HepG2 (cell line): ENCODE results near the gene SERPINA3. TPM values are rescaled to one million over a fixed set of nuclear protein-coding genes. Genes with fewer than 3 reads are reported as not detected.

Source experiments
- ARNT2 ChIP-seq: sonication (generic); formaldehyde crosslinking; IDR thresholded peaks from 2 replicates; pipeline ENCODE4 v1.8.0; 2022; ENCODE audit warnings: mild to moderate bottlenecking, low read depth, missing genetic modification reagents, moderate library complexity
- EP300 ChIP-seq, 3 experiments: sonication (generic) in 1 of 3; formaldehyde crosslinking in 1 of 3; IDR thresholded peaks; 2 replicates each; pipeline versions ENCODE4 v1.5.1 to v1.6.1; 2011 to 2020; ENCODE audit warnings: low read depth in 2 of 3, low read length in 2 of 3, borderline replicate concordance in 1 of 3, improper control_type of control experiment in 1 of 3, mild to moderate bottlenecking in 1 of 3, missing genetic modification reagents in 1 of 3, moderate library complexity in 1 of 3
- NR2F6 ChIP-seq, 2 experiments: IDR thresholded peaks; 2 replicates each; pipeline ENCODE4 v1.6.1; 2016; ENCODE audit warnings: antibody characterized with exemption in 1 of 2, mild to moderate bottlenecking in 1 of 2
- POGK ChIP-seq: sonication (generic); formaldehyde crosslinking; conservative IDR thresholded peaks from 2 replicates; pipeline ENCODE4 v1.8.0; 2022; ENCODE audit warnings: mild to moderate bottlenecking, moderate library complexity, missing genetic modification reagents
- RFX5 ChIP-seq: IDR thresholded peaks from 2 replicates; pipeline ENCODE4 v1.6.1; 2011; ENCODE audit warnings: low read depth, low read length, improper control_type of control experiment
- TOPORS ChIP-seq: sonication (generic); formaldehyde crosslinking; IDR thresholded peaks from 2 replicates; pipeline ENCODE4 v1.8.0; 2023; ENCODE audit warnings: mild to moderate bottlenecking, missing genetic modification reagents
- XRCC5 ChIP-seq: fragments of 200-400 bp; formaldehyde crosslinking; optimal IDR thresholded peaks from 2 replicates; pipeline ENCODE3; 2017; ENCODE audit warnings: mild to moderate bottlenecking, low read length
- ZBED4 ChIP-seq: sonication (generic); formaldehyde crosslinking; IDR thresholded peaks from 2 replicates; pipeline ENCODE4 v1.4.0; 2020; ENCODE audit warnings: missing genetic modification reagents, borderline replicate concordance
- ZBTB43 ChIP-seq: sonication (generic); formaldehyde crosslinking; conservative IDR thresholded peaks from 2 replicates; pipeline ENCODE4 v1.4.0; 2020; ENCODE audit warnings: missing genetic modification reagents
- ZNF20 ChIP-seq: sonication (generic); formaldehyde crosslinking; IDR thresholded peaks from 2 replicates; pipeline ENCODE4 v1.4.0; 2020; ENCODE audit warnings: mild to moderate bottlenecking, moderate library complexity, missing genetic modification reagents
- ZNF317 ChIP-seq: sonication (generic); formaldehyde crosslinking; IDR thresholded peaks from 2 replicates; pipeline ENCODE4 v1.5.0; 2020; ENCODE audit warnings: mild to moderate bottlenecking, missing genetic modification reagents
- ZNF501 ChIP-seq: sonication (generic); formaldehyde crosslinking; IDR thresholded peaks from 2 replicates; pipeline ENCODE4 v1.5.1; 2020; ENCODE audit warnings: mild to moderate bottlenecking, moderate library complexity, missing genetic modification reagents
- ZNF576 ChIP-seq: sonication (generic); formaldehyde crosslinking; IDR thresholded peaks from 2 replicates; pipeline ENCODE4 v1.4.0; 2020; ENCODE audit warnings: mild to moderate bottlenecking, missing genetic modification reagents
- ZNF850 ChIP-seq: sonication (generic); formaldehyde crosslinking; conservative IDR thresholded peaks from 2 replicates; pipeline ENCODE4 v1.9.0; 2021; ENCODE audit warnings: mild to moderate bottlenecking, missing genetic modification reagents
- ZSCAN29 ChIP-seq: sonication (generic); formaldehyde crosslinking; conservative IDR thresholded peaks from 2 replicates; pipeline ENCODE4 v1.4.0; 2020; ENCODE audit warnings: mild to moderate bottlenecking, missing genetic modification reagents
- ZZZ3 ChIP-seq: sonication (generic); formaldehyde crosslinking; IDR thresholded peaks from 2 replicates; pipeline ENCODE4 v1.4.0; 2020; ENCODE audit warnings: missing genetic modification reagents, mild to moderate bottlenecking, borderline replicate concordance
- polyA plus RNA-seq, 8 experiments: library from polyadenylated mRNA; depleted of rRNA in 3 of 8; stranded (reverse) in 7 of 8; unstranded in 1 of 8; fragments of >200 nt; fragmentation: Illumina TruSeq in 4 of 8; extraction: Trizol in 4 of 8; gene quantifications; 2 replicates each; pipeline versions ENCODE4 v1.2.1 to v1.2.3, GENCODE V29; 2011 to 2016; ENCODE audit warnings: low read depth in 4 of 8, missing spikeins in 1 of 8, mixed read lengths in 1 of 8; ENCODE audit not compliant: insufficient read depth in 1 of 8
- total RNA-seq, 5 experiments: library from RNA; depleted of rRNA; stranded (reverse); fragments of >200 nt; fragmentation: Illumina TruSeq; extraction: Trizol; gene quantifications; 2 replicates each; pipeline ENCODE4 v1.2.3, GENCODE V29; 2016; ENCODE audit warnings: low read depth in 1 of 5
- TF ChIP-seq, protein P1 (sequence below): sonication (generic); formaldehyde crosslinking; IDR thresholded peaks from 2 replicates; pipeline ENCODE4 v1.4.0; 2020; ENCODE audit warnings: missing genetic modification reagents
- TF ChIP-seq, protein P2 (sequence below): sonication (generic); formaldehyde crosslinking; IDR thresholded peaks from 2 replicates; pipeline ENCODE4 v1.5.1; 2020; ENCODE audit warnings: missing genetic modification reagents, mild to moderate bottlenecking, borderline replicate concordance

The SERPINA3 gene
- total and polyA plus RNA-seq, 2 of the 13 experiments (the other 11 are each of a cell fraction or from before 2014, with no cell fraction given): 825 to 2,200 TPM

GRCh38 chr14:94612174-94612573, at the start of gene SERPINA3 (continued):
- TF ChIP-seq, protein P1, sequence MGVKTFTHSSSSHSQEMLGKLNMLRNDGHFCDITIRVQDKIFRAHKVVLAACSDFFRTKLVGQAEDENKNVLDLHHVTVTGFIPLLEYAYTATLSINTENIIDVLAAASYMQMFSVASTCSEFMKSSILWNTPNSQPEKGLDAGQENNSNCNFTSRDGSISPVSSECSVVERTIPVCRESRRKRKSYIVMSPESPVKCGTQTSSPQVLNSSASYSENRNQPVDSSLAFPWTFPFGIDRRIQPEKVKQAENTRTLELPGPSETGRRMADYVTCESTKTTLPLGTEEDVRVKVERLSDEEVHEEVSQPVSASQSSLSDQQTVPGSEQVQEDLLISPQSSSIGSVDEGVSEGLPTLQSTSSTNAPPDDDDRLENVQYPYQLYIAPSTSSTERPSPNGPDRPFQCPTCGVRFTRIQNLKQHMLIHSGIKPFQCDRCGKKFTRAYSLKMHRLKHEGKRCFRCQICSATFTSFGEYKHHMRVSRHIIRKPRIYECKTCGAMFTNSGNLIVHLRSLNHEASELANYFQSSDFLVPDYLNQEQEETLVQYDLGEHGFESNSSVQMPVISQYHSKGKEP (CRISPR knock-in tag): peak; percentile 95; the same call in 1 of the 2 replicates
- TF ChIP-seq ZNF20 (CRISPR knock-in tag): no peak
- no peak; the same call in 1 of the 2 replicates for TF ChIP-seq ARNT2 (CRISPR knock-in tag)
- no peak for TF ChIP-seq XRCC5
- TF ChIP-seq ZNF501 (CRISPR knock-in tag): 0 out of 2 replicates have a peak, but pooled peaks have one; percentile 37
- no peak for TF ChIP-seq ZBED4 (CRISPR knock-in tag)
- no peak for TF ChIP-seq ZNF850
- TF ChIP-seq TOPORS: no peak
- TF ChIP-seq EP300 (IDR thresholded peaks at IDR 0.05; ENCODE audit: low read depth in 2 of 2, low read length in 2 of 2): peak in 1 of 2 experiments; percentile 73; a peak in 2 of 4 replicates
- TF ChIP-seq EP300 (CRISPR knock-in tag; IDR thresholded peaks at IDR 0.05; ENCODE audit: borderline replicate concordance): peak; percentile 72; the same call in 1 of the 2 replicates
- TF ChIP-seq, protein P2, sequence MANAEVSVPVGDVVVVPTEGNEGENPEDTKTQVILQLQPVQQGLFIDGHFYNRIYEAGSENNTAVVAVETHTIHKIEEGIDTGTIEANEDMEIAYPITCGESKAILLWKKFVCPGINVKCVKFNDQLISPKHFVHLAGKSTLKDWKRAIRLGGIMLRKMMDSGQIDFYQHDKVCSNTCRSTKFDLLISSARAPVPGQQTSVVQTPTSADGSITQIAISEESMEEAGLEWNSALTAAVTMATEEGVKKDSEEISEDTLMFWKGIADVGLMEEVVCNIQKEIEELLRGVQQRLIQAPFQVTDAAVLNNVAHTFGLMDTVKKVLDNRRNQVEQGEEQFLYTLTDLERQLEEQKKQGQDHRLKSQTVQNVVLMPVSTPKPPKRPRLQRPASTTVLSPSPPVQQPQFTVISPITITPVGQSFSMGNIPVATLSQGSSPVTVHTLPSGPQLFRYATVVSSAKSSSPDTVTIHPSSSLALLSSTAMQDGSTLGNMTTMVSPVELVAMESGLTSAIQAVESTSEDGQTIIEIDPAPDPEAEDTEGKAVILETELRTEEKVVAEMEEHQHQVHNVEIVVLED (CRISPR knock-in tag): no peak
- TF ChIP-seq POGK (CRISPR knock-in tag): no peak
- TF ChIP-seq NR2F6 (IDR thresholded peaks at IDR 0.05): peak; percentile 56; the same call in 1 of the 2 replicates
- peak; percentile 77 for TF ChIP-seq NR2F6 (CRISPR knock-in tag; IDR thresholded peaks at IDR 0.05)
- no peak for TF ChIP-seq ZNF576 (CRISPR knock-in tag)
- peak; percentile 32; the same call in 1 of the 2 replicates for TF ChIP-seq ZBTB43 (CRISPR knock-in tag)
- TF ChIP-seq RFX5: no peak
- TF ChIP-seq ZSCAN29: no peak
- no peak for TF ChIP-seq ZNF317 (CRISPR knock-in tag)
- TF ChIP-seq ZZZ3 (CRISPR knock-in tag): no peak
